SW480 (cell line): ENCODE data around the gene TCEAL1.
A peak's percentile ranks its signal among the peaks of the same experiment; 100 is the strongest.
"Not testable (repeated sequence)": the region's sequence is repeated elsewhere in the genome, so short reads cannot be mapped to it uniquely, and the experiment has no call there.

Experiments
- DNase-seq: peaks from one replicate; pipeline ENCODE4 v3.0.0-alpha.2; 2016; ENCODE audit warnings: low spot score

The TCEAL1 gene

GRCh38 chrX:103635436-103635835 is 6.7 kb downstream of the TCEAL1 start:
- no peak for DNase-seq

- peak; percentile 42 for DNase-seq
These were observed 9.0 kb downstream of the TCEAL1 start for GRCh38 chrX:103637604-103638338.

GRCh38 chrX:103638479-103639346 is 9.9 kb downstream of the TCEAL1 start:
- not testable (repeated sequence) for DNase-seq

GRCh38 chrX:103640401-103641155 is 11.8 kb downstream of the TCEAL1 start:
- DNase-seq = no peak

GRCh38 chrX:103644125-103644524 is 15.3 kb downstream of the TCEAL1 start:
- DNase-seq = no peak

- no peak for DNase-seq
These were observed 18.9 kb downstream of the TCEAL1 start for GRCh38 chrX:103647630-103648029.

- no peak for DNase-seq
These were observed 22.5 kb downstream of the TCEAL1 start for GRCh38 chrX:103651151-103651773.

- DNase-seq = not testable (repeated sequence)
These were observed 26.6 kb downstream of the TCEAL1 start for GRCh38 chrX:103655230-103656000.

- peak; percentile 72 for DNase-seq
These were observed 27.8 kb downstream of the TCEAL1 start for GRCh38 chrX:103656617-103657016.

- DNase-seq = not testable (repeated sequence)
These were observed 28.3 kb downstream of the TCEAL1 start for GRCh38 chrX:103657066-103657465.

GRCh38 chrX:103658681-103659433 is 30.1 kb downstream of the TCEAL1 start:
- no peak for DNase-seq

GRCh38 chrX:103659460-103659859 is 30.7 kb downstream of the TCEAL1 start:
- DNase-seq = not testable (repeated sequence)

- no peak for DNase-seq
These were observed 35.4 kb downstream of the TCEAL1 start for GRCh38 chrX:103663981-103664762.

- DNase-seq = no peak
These were observed 37.7 kb downstream of the TCEAL1 start for GRCh38 chrX:103666202-103667107.

- DNase-seq = no peak
These were observed 41.0 kb downstream of the TCEAL1 start for GRCh38 chrX:103669745-103670144.

GRCh38 chrX:103674531-103675454 is 46.0 kb downstream of the TCEAL1 start:
- no peak for DNase-seq

GRCh38 chrX:103678199-103678993 is 49.6 kb downstream of the TCEAL1 start:
- no peak for DNase-seq
